ENCODE data around the gene GNPAT. TPM values are rescaled to one million over a fixed set of nuclear protein-coding genes. Genes with fewer than 3 reads are reported as not detected.

Gene GNPAT
- total RNA-seq, 1 experiment from 2014 or later, result 42.8 TPM

GRCh38 chr1:231318568-231318967 lies 77.6 kb downstream of the GNPAT start:
- no TSS peak for BruUV-seq (replicated peaks)
- Histone ChIP-seq H3K4me3 (replicated peaks in 1 of 2; ENCODE audit: low read depth in 1 of 2, low read length in 2 of 2) (no peak overlapping the region), H3K9me3 (ENCODE audit: control insufficient read depth in 1 of 2, insufficient read depth in 1 of 2, low read depth in 1 of 2, low read length in 2 of 2) (no peaks in the 10 kb centered on the region), H3K27ac (ENCODE audit: low read depth, low read length) (no peak overlapping the region), H3K4me1 (ENCODE audit: control insufficient read depth in 1 of 2, insufficient read depth in 2 of 2, low read length in 2 of 2) (peaks cover 0 to 3% of the 10 kb centered on the region in 2 experiments; a peak in 2 of 4 replicates), H3K79me2 (ENCODE audit: insufficient read depth, low read length) (no peaks in the 10 kb centered on the region), H3K9ac (ENCODE audit: low read length) (no peak overlapping the region), H4K20me1 (ENCODE audit: insufficient read depth) (no peaks in the 10 kb centered on the region), H3K36me3 (ENCODE audit: control insufficient read depth in 1 of 2, insufficient read depth in 2 of 2, low read length in 2 of 2) (no peaks in the 10 kb centered on the region), H3K4me2 (ENCODE audit: low read length) (no peak overlapping the region), H3K9me2 (ENCODE audit: insufficient read depth) (no peaks in the 10 kb centered on the region), H3K27me3 (ENCODE audit: insufficient read depth, low read length) (no peaks in the 10 kb centered on the region), H2AFZ (ENCODE audit: low read depth, low read length, poor library complexity, severe bottlenecking) (no peak overlapping the region)
- RAD21 ChIA-PET (ENCODE audit: low non-redundant PET in 1 of 2, low total read pairs in 2 of 2, uncharacterized antibody in 2 of 2, unreplicated experiment in 2 of 2), result no interaction called here
- ATAC-seq (no peak), DNase-seq (ENCODE audit: low read depth, low spot score) (no peak)
- intact Hi-C loops (cut with micrococcal nuclease), result no loop called here
- CTCF ChIA-PET, result interaction anchor here (1.6 kb wide), 1 partner anchor 287 kb away, joined by 3 read pairs; no protein-coding TSS in a partner anchor
- TF ChIP-seq SP1 (IDR thresholded peaks at IDR 0.05; ENCODE audit: low read depth), result no peak
- TF ChIP-seq, protein P1, sequence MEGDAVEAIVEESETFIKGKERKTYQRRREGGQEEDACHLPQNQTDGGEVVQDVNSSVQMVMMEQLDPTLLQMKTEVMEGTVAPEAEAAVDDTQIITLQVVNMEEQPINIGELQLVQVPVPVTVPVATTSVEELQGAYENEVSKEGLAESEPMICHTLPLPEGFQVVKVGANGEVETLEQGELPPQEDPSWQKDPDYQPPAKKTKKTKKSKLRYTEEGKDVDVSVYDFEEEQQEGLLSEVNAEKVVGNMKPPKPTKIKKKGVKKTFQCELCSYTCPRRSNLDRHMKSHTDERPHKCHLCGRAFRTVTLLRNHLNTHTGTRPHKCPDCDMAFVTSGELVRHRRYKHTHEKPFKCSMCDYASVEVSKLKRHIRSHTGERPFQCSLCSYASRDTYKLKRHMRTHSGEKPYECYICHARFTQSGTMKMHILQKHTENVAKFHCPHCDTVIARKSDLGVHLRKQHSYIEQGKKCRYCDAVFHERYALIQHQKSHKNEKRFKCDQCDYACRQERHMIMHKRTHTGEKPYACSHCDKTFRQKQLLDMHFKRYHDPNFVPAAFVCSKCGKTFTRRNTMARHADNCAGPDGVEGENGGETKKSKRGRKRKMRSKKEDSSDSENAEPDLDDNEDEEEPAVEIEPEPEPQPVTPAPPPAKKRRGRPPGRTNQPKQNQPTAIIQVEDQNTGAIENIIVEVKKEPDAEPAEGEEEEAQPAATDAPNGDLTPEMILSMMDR (IDR thresholded peaks at IDR 0.05 in 2 of 3, conservative IDR thresholded peaks at IDR 0.05 in 1 of 3; ENCODE audit: borderline replicate concordance in 1 of 3, insufficient read depth in 1 of 3, low read depth in 2 of 3, low read length in 2 of 3), result no peak
- POLR2A ChIA-PET, result no interaction called here

DNA sequence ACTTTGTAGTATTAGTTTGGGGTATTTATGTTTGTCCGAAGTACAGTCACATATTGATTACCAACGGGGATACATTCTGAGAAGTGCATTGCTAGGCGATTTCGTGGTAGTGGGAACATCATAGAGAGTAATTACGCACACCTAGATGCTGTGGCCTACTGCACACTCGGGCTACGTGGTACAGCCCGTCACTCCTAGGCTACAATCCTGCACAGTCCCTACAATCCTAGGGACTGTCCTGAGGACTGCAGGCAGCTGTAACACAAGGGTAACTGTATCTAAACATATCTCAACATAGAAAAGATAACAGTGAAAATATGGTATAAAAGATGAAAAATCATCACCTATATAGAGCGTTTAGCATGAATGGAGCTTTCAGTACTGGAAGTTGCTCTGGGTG lies 78.1 kb downstream of the GNPAT start:
- no peak for DNase-seq (ENCODE audit: low read depth, low spot score)
- intact Hi-C loops (cut with micrococcal nuclease), result no loop called here
- no peak overlapping the region for H3K9ac ChIP-seq (ENCODE audit: low read length)
- ChIA-PET CTCF (no interaction called here), RAD21 (ENCODE audit: low non-redundant PET in 1 of 2, low total read pairs in 2 of 2, uncharacterized antibody in 2 of 2, unreplicated experiment in 2 of 2) (no interaction called here), POLR2A (no interaction called here)
- H4K20me1 ChIP-seq (ENCODE audit: insufficient read depth), result no peaks in the 10 kb centered on the region
- H3K36me3 ChIP-seq (ENCODE audit: control insufficient read depth in 1 of 2, insufficient read depth in 2 of 2, low read length in 2 of 2), result no peaks in the 10 kb centered on the region
- H3K9me3 ChIP-seq (ENCODE audit: control insufficient read depth in 1 of 2, insufficient read depth in 1 of 2, low read depth in 1 of 2, low read length in 2 of 2), result no peaks in the 10 kb centered on the region
- H3K4me1 ChIP-seq (ENCODE audit: control insufficient read depth in 1 of 2, insufficient read depth in 2 of 2, low read length in 2 of 2), result peaks cover 0 to 3% of the 10 kb centered on the region in 2 experiments; a peak in 2 of 4 replicates
- ATAC-seq, result no peak
- no peaks in the 10 kb centered on the region for H3K9me2 ChIP-seq (ENCODE audit: insufficient read depth)
- BruUV-seq (replicated peaks), result no TSS peak
- no peaks in the 10 kb centered on the region for H3K79me2 ChIP-seq (ENCODE audit: insufficient read depth, low read length)
- H3K27me3 ChIP-seq (ENCODE audit: insufficient read depth, low read length), result no peaks in the 10 kb centered on the region
- no peak overlapping the region for H3K27ac ChIP-seq (ENCODE audit: low read depth, low read length)
- TF ChIP-seq SRF (IDR thresholded peaks at IDR 0.05; ENCODE audit: low read depth) (no peak), ZFX (IDR thresholded peaks at IDR 0.05) (no peak), ZBTB33 (IDR thresholded peaks at IDR 0.05; ENCODE audit: extremely low read depth, insufficient replicate concordance, low read length) (no peak), POLR2A (IDR thresholded peaks at IDR 0.05; ENCODE audit: borderline replicate concordance, extremely low read depth, insufficient read depth, insufficient read length) (no peak), POLR2AphosphoS5 (IDR thresholded peaks at IDR 0.05; ENCODE audit: low read depth, low read length) (no peak), TCF7L2 (IDR thresholded peaks at IDR 0.05; ENCODE audit: borderline replicate concordance, extremely low read depth, insufficient read depth, insufficient read length) (no peak), FOSL1 (IDR thresholded peaks at IDR 0.05; ENCODE audit: low read depth) (no peak), JUND (IDR thresholded peaks at IDR 0.05) (no peak)
- TF ChIP-seq, protein P1 (IDR thresholded peaks at IDR 0.05 in 2 of 3, conservative IDR thresholded peaks at IDR 0.05 in 1 of 3; ENCODE audit: borderline replicate concordance in 1 of 3, insufficient read depth in 1 of 3, low read depth in 2 of 3, low read length in 2 of 3), result no peak
- no peak overlapping the region for H2AFZ ChIP-seq (ENCODE audit: low read depth, low read length, poor library complexity, severe bottlenecking)
- H3K4me3 ChIP-seq (replicated peaks in 1 of 2; ENCODE audit: low read depth in 1 of 2, low read length in 2 of 2), result no peak overlapping the region
- H3K4me2 ChIP-seq (ENCODE audit: low read length), result no peak overlapping the region
